ENCODE measurements around the gene CSF2RB.

GRCh38 chr22:36884349-36885158, 28.9 kb upstream of the CSF2RB start:
- TF ChIP-seq ZNF219 (CRISPR knock-in tag; IDR thresholded peaks at IDR 0.05; ENCODE audit: borderline replicate concordance) (no peak), HMGXB4 (CRISPR knock-in tag; IDR thresholded peaks at IDR 0.05) (no peak), CTCF (IDR thresholded peaks at IDR 0.05) (no peak), ATF3 (CRISPR knock-in tag; conservative IDR thresholded peaks at IDR 0.05) (no peak), USF1 (CRISPR knock-in tag; IDR thresholded peaks at IDR 0.05) (no peak), MAX (CRISPR knock-in tag; IDR thresholded peaks at IDR 0.05) (no peak), TCF7 (CRISPR knock-in tag; IDR thresholded peaks at IDR 0.05; ENCODE audit: low read depth) (no peak), MYBL2 (CRISPR knock-in tag; IDR thresholded peaks at IDR 0.05) (no peak), ZNF317 (CRISPR knock-in tag; IDR thresholded peaks at IDR 0.05; ENCODE audit: borderline replicate concordance, low read depth) (no peak), ETV6 (CRISPR knock-in tag; IDR thresholded peaks at IDR 0.05) (no peak), ZNF138 (CRISPR knock-in tag; conservative IDR thresholded peaks at IDR 0.05) (no peak), IRF1 (CRISPR knock-in tag; IDR thresholded peaks at IDR 0.05) (no peak)
